HG02981 (cell line): ENCODE data around the gene HOXC13.

Experiments used
- ATAC-seq: cut with Tn5 transposase; IDR thresholded peaks from one replicate; pipeline ENCODE4 v1.9.1; 2021; ENCODE audit warnings: mild to moderate bottlenecking, moderate library complexity; ENCODE audit not compliant: unreplicated experiment

Gene HOXC13

GRCh38 chr12:53993162-53994008 is 54.8 kb downstream of the HOXC13 start:
- no peak for ATAC-seq

GRCh38 chr12:53994009-53994263 is 55.3 kb downstream of the HOXC13 start:
- ATAC-seq, result no peak

GRCh38 chr12:53994264-53995001 is 55.8 kb downstream of the HOXC13 start:
- ATAC-seq, result no peak

GRCh38 chr12:53995002-53995377 is 56.4 kb downstream of the HOXC13 start:
- ATAC-seq, result no peak

GRCh38 chr12:53995378-53996239 is 57.0 kb downstream of the HOXC13 start:
- no peak for ATAC-seq
